HG03095 (cell line): ENCODE results near the gene SMARCA1.
A peak's percentile ranks its signal among the peaks of the same experiment; 100 is the strongest.
"Not testable (repeated sequence)": the region's sequence is repeated elsewhere in the genome, so short reads cannot be mapped to it uniquely, and the experiment has no call there.

ENCODE experiments used
- ATAC-seq: cut with Tn5 transposase; IDR thresholded peaks from one replicate; pipeline ENCODE4 v1.9.1; 2021; ENCODE audit warnings: moderate library complexity; ENCODE audit not compliant: unreplicated experiment

Gene SMARCA1

GRCh38 chrX:129523079-129523911 is at the start of gene SMARCA1:
SMARCA1 (minus strand) TSS chrX:129523490; CDS start chrX:129523370, 120 bp downstream.
- ATAC-seq: no peak

GRCh38 chrX:129572422-129572821 is 49.1 kb upstream of the SMARCA1 start:
- no peak for ATAC-seq

- no peak for ATAC-seq
These were observed 45.1 kb upstream of the SMARCA1 start for GRCh38 chrX:129568349-129568748.

GRCh38 chrX:129566073-129566472 is 42.8 kb upstream of the SMARCA1 start:
- ATAC-seq: no peak

- ATAC-seq: no peak
These were observed 41.9 kb upstream of the SMARCA1 start for GRCh38 chrX:129565046-129565650.

- ATAC-seq: not testable (repeated sequence)
These were observed 41.1 kb upstream of the SMARCA1 start for GRCh38 chrX:129564345-129564744.

- ATAC-seq: no peak
These were observed 38.2 kb upstream of the SMARCA1 start for GRCh38 chrX:129561453-129561852.

GRCh38 chrX:129559783-129560182 is 36.5 kb upstream of the SMARCA1 start:
- no peak for ATAC-seq

- no peak for ATAC-seq
These were observed 34.7 kb upstream of the SMARCA1 start for GRCh38 chrX:129557844-129558480.

- ATAC-seq: no peak
These were observed 33.6 kb upstream of the SMARCA1 start for GRCh38 chrX:129556806-129557315.

- ATAC-seq: not testable (repeated sequence)
These were observed 31.5 kb upstream of the SMARCA1 start for GRCh38 chrX:129554816-129555215.

GRCh38 chrX:129553619-129554288 is 30.5 kb upstream of the SMARCA1 start:
- peak; percentile 96 for ATAC-seq

- no peak for ATAC-seq
These were observed 25.8 kb upstream of the SMARCA1 start for GRCh38 chrX:129549124-129549523.

- ATAC-seq: no peak
These were observed 22.1 kb upstream of the SMARCA1 start for GRCh38 chrX:129545408-129545807.

GRCh38 chrX:129544780-129545179 is 21.5 kb upstream of the SMARCA1 start:
- ATAC-seq: no peak

- ATAC-seq: no peak
These were observed 17.5 kb upstream of the SMARCA1 start for GRCh38 chrX:129540722-129541184.

- ATAC-seq: peak; percentile 97
These were observed 16.9 kb upstream of the SMARCA1 start, which contains the start of gene OCRL for GRCh38 chrX:129540068-129540653. OCRL (plus strand) TSS chrX:129540259; CDS start chrX:129540440, 181 bp downstream.

- no peak for ATAC-seq
These were observed 11.7 kb upstream of the SMARCA1 start for GRCh38 chrX:129534816-129535578.

- ATAC-seq: no peak
These were observed 7.8 kb upstream of the SMARCA1 start for GRCh38 chrX:129531132-129531531.

- no peak for ATAC-seq
These were observed 7.1 kb upstream of the SMARCA1 start for GRCh38 chrX:129530410-129530809.
